Astrocyte (in vitro differentiated cells and primary cell): ENCODE measurements around the gene GIT2.

ENCODE experiments used
- CTCF ChIP-seq: IDR thresholded peaks from 2 replicates; pipeline ENCODE4 v1.5.1; 2011; ENCODE audit warnings: low read depth, mild to moderate bottlenecking, inconsistent platforms, low read length, moderate library complexity; ENCODE audit not compliant: insufficient read depth
- EZH2 ChIP-seq: IDR thresholded peaks from 2 replicates; pipeline ENCODE4 v1.6.1; 2012; ENCODE audit warnings: mild to moderate bottlenecking, low read length, inconsistent platforms; ENCODE audit not compliant: insufficient read depth

GRCh38 chr12:109988903-109989302 lies 7.3 kb downstream of the GIT2 start:
- TF ChIP-seq CTCF (no peak), EZH2 (no peak)
